ENCODE results near the gene QRFP.

Gene QRFP

DNA sequence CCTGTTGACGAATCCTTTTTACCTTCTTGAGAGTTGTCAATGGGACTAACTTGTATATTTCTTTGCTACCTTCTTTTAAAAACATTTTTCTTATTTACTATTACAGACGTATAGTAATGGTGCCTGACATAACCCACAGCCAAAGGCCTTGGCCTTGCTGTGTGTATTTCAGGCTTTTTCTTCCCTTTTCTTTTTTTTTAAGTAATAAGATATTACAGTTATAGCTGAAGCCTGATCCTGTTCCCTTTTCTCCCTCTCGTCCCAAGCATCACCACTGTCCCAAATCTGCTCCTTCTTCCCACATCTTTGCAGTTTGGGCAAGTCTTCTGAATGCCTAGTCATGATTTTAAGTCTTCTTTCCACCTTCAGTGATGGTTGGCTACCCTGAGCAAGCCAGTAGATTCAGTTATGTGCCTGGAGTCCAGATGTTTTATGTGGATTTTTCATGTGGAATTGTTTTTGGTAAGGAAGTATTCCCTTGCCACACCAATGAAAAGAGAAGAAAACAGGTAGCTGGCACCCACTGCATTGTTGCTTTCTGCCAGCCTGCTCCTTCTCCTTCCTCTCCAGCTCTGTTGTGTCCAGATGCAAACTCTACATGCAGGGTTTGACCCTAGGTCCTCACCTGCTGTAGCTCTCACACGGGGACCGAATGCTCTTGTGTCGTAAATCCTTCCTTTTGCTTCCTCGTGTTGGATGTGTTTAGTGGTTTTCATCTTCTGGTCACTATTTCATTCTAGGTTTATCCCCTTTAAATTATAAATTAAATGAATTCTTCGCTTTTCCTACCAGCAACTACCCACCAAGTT, 35.0 kb downstream of the QRFP start:
- Histone ChIP-seq H3K79me2 (ENCODE audit: insufficient read depth, low read length) (peaks cover 34% of the 10 kb centered on the region), H3K4me1 (ENCODE audit: insufficient read depth, low read length) (no peaks in the 10 kb centered on the region), H3K4me3 (ENCODE audit: low read depth in 1 of 2, low read length in 2 of 2) (no peak overlapping the region), H3K36me3 (ENCODE audit: insufficient read depth, low read length) (peaks cover 90% of the 10 kb centered on the region), H4K20me1 (ENCODE audit: insufficient read depth, low read length) (peaks cover 30% of the 10 kb centered on the region; the same call in 1 of the 2 replicates), H2AFZ (ENCODE audit: low read depth, low read length) (no peak overlapping the region), H3K9ac (ENCODE audit: low read depth, low read length) (no peak overlapping the region), H3K27ac (ENCODE audit: low read length) (no peak overlapping the region), H3K27me3 (ENCODE audit: insufficient read depth, low read length, poor library complexity) (no peaks in the 10 kb centered on the region), H3K9me3 (ENCODE audit: insufficient read depth, low read length, severe bottlenecking) (no peaks in the 10 kb centered on the region), H3K4me2 (ENCODE audit: insufficient read depth, low read length) (no peak overlapping the region)
- ATAC-seq (ENCODE audit: insufficient read depth, low read depth) (no peak), DNase-seq (no peak)
- no peak for TF ChIP-seq EZH2 (IDR thresholded peaks at IDR 0.05; ENCODE audit: borderline replicate concordance, low read depth, low read length, severe bottlenecking)
- TF ChIP-seq, protein P1, sequence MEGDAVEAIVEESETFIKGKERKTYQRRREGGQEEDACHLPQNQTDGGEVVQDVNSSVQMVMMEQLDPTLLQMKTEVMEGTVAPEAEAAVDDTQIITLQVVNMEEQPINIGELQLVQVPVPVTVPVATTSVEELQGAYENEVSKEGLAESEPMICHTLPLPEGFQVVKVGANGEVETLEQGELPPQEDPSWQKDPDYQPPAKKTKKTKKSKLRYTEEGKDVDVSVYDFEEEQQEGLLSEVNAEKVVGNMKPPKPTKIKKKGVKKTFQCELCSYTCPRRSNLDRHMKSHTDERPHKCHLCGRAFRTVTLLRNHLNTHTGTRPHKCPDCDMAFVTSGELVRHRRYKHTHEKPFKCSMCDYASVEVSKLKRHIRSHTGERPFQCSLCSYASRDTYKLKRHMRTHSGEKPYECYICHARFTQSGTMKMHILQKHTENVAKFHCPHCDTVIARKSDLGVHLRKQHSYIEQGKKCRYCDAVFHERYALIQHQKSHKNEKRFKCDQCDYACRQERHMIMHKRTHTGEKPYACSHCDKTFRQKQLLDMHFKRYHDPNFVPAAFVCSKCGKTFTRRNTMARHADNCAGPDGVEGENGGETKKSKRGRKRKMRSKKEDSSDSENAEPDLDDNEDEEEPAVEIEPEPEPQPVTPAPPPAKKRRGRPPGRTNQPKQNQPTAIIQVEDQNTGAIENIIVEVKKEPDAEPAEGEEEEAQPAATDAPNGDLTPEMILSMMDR (IDR thresholded peaks at IDR 0.05; ENCODE audit: borderline replicate concordance, extremely low read depth, low read length, poor library complexity, severe bottlenecking) = no peak

DNA sequence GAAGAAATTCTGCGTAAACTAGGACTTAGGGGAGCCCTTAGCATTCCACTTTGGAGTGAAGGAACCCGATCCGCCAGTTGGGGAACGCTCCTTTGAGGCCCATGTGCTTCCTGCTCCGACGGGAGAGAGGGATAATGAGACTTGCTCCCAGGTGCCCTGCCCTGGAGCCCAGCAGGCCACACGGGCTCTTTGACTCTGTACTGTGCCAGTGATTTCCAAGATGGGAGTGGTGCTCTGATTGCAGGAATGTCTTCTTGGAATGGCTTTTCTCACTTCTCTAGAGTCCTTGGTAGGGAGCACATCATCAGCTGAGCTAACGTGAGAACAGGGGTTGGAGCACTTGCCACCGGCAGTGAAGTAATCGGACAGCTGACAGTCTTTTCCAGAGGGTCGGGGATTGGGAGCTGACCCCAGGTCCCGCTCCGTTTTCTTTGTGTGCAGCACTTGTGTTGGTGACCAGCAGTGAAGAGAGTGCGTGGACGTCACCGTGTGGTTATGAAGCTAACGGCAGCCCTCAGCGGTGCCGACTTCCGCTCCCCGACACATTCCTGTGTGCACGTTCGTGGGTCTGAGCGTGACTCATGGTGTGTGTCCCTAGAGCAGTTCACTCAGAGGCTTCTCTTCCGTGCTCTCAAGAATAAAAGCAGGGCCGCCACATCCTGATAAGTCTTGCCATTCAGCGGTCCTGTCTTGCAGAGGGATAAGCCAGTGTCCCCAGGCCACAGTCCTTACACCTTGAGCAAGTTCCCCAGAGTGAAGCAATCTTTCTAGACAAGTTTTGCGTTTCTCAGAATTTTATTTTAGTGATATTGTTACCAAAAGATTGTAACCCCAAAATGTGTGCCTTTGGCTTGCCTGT, 35.9 kb downstream of the QRFP start:
- H4K20me1 ChIP-seq (ENCODE audit: insufficient read depth, low read length) = peaks cover 27% of the 10 kb centered on the region; the same call in 1 of the 2 replicates
- H2AFZ ChIP-seq (ENCODE audit: low read depth, low read length) = no peak overlapping the region
- no peak for ATAC-seq (ENCODE audit: insufficient read depth, low read depth)
- peaks cover 90% of the 10 kb centered on the region for H3K36me3 ChIP-seq (ENCODE audit: insufficient read depth, low read length)
- no peak overlapping the region for H3K9ac ChIP-seq (ENCODE audit: low read depth, low read length)
- H3K4me3 ChIP-seq (ENCODE audit: low read depth in 1 of 2, low read length in 2 of 2) = no peak overlapping the region
- no peaks in the 10 kb centered on the region for H3K4me1 ChIP-seq (ENCODE audit: insufficient read depth, low read length)
- no peaks in the 10 kb centered on the region for H3K9me3 ChIP-seq (ENCODE audit: insufficient read depth, low read length, severe bottlenecking)
- TF ChIP-seq, protein P1 (IDR thresholded peaks at IDR 0.05; ENCODE audit: borderline replicate concordance, extremely low read depth, low read length, poor library complexity, severe bottlenecking) = no peak
- DNase-seq = no peak
- no peak overlapping the region for H3K4me2 ChIP-seq (ENCODE audit: insufficient read depth, low read length)
- H3K79me2 ChIP-seq (ENCODE audit: insufficient read depth, low read length) = peaks cover 30% of the 10 kb centered on the region; the same call in 1 of the 2 replicates
- no peaks in the 10 kb centered on the region for H3K27me3 ChIP-seq (ENCODE audit: insufficient read depth, low read length, poor library complexity)
- no peak overlapping the region for H3K27ac ChIP-seq (ENCODE audit: low read length)

DNA sequence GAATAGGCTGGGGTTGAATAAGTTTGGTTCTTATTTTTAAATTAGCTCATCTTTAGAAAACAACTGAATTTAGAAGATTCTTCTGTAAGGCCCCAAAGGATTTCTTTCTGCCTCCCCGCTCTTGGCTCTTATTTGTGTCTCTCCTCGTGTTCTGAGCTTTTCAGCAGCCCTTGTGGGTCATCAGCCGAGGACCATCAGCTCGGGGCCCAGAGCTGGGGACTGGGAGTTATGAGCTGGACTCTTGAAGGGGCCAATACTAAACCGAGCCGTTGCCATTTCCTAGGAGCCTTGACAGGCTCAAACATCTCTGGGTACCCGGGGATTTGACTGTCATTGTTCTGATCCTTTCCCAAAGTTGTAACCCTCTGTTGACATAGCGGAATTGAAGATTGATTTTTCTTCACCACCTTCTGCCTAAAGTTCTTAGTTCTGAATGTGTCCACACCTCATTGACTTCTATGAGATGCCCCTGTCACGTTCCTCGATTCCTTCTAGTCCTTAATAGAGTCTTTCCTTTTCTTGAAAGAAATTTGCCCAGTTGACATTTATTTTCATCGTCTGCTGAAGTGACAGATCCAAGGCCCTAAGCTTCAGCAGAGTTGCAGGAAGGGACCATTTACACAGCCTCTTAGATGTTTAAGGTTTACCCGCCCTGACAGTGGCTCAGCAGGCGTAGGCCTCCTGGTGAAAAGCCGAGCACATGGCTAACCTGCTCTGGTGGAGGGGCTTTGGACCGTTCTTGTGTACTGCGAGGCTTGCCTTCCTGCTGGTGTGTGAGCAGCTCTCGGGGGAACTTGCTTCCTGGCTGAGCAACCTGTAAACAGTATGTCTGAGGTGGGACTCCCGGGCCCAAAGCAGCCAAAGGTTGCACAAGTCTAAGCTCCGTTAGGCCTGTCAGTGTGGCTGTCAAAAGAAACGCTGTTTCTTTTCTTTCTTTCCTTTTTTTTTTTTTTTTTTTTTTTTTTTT, 37.6 kb downstream of the QRFP start:
- DNase-seq (no peak), ATAC-seq (ENCODE audit: insufficient read depth, low read depth) (no peak)
- Histone ChIP-seq H2AFZ (ENCODE audit: low read depth, low read length) (no peak overlapping the region), H3K27me3 (ENCODE audit: insufficient read depth, low read length, poor library complexity) (no peaks in the 10 kb centered on the region), H3K9me3 (ENCODE audit: insufficient read depth, low read length, severe bottlenecking) (no peaks in the 10 kb centered on the region), H3K79me2 (ENCODE audit: insufficient read depth, low read length) (peaks cover 29% of the 10 kb centered on the region; the same call in 1 of the 2 replicates), H3K9ac (ENCODE audit: low read depth, low read length) (no peak overlapping the region), H3K36me3 (ENCODE audit: insufficient read depth, low read length) (peaks cover 91% of the 10 kb centered on the region), H3K4me1 (ENCODE audit: insufficient read depth, low read length) (no peaks in the 10 kb centered on the region), H3K4me2 (ENCODE audit: insufficient read depth, low read length) (no peak overlapping the region), H4K20me1 (ENCODE audit: insufficient read depth, low read length) (peaks cover 29% of the 10 kb centered on the region; the same call in 1 of the 2 replicates), H3K27ac (ENCODE audit: low read length) (no peak overlapping the region), H3K4me3 (ENCODE audit: low read depth in 1 of 2, low read length in 2 of 2) (no peak overlapping the region)
- no peak for TF ChIP-seq EZH2 (IDR thresholded peaks at IDR 0.05; ENCODE audit: borderline replicate concordance, low read depth, low read length, severe bottlenecking)
- TF ChIP-seq, protein P1 (IDR thresholded peaks at IDR 0.05; ENCODE audit: borderline replicate concordance, extremely low read depth, low read length, poor library complexity, severe bottlenecking) = no peak

Measured in DND-41 (cell line).